Thoracic aorta (tissue), 2 donors: Measurements from ENCODE around the gene VASH1. TPM values are rescaled to one million over a fixed set of nuclear protein-coding genes. Genes with fewer than 3 reads are reported as not detected.

Experiments used
- ATAC-seq: fragments of 150-250 bp; one replicate; pipeline ENCODE4 v1.8.0; 2017; ENCODE audit warnings: low read depth; ENCODE audit not compliant: insufficient number of reproducible peaks, low FRiP score
- DNase-seq: peaks from one replicate; pipeline ENCODE4 v3.0.0-alpha.2; 2020; ENCODE audit warnings: low spot score
- H3K27ac ChIP-seq, 2 donors: fragments of 200-600 bp; sonication (generic); 1 replicate in 1 of 2; 2 replicates in 1 of 2; pipeline ENCODE4 v1.5.1; 2016; ENCODE audit warnings: mild to moderate bottlenecking in 2 of 2, moderate library complexity in 2 of 2
- H3K27me3 ChIP-seq: fragments of 200-600 bp; sonication (generic); replicated peaks from 2 replicates; pipeline ENCODE4 v1.6.0; 2016; ENCODE audit warnings: mild to moderate bottlenecking; ENCODE audit not compliant: insufficient read depth
- H3K36me3 ChIP-seq: fragments of 200-600 bp; sonication (generic); one replicate; pipeline ENCODE4 v1.5.1; 2016
- H3K4me1 ChIP-seq, 2 donors: fragments of 200-600 bp; sonication (generic); 1 replicate in 1 of 2; 2 replicates in 1 of 2; pipeline versions ENCODE4 v1.5.1 to v1.6.0; 2016; ENCODE audit warnings: low read depth in 2 of 2, mild to moderate bottlenecking in 1 of 2; ENCODE audit not compliant: control insufficient read depth in 1 of 2
- H3K4me3 ChIP-seq: fragments of 200-600 bp; sonication (generic); 2 replicates; pipeline ENCODE4 v1.5.1; 2016; ENCODE audit warnings: mild to moderate bottlenecking
- H3K9me3 ChIP-seq: fragments of 200-600 bp; sonication (generic); 2 replicates; pipeline ENCODE4 v1.5.1; 2016
- total RNA-seq, 2 donors: library from RNA; depleted of rRNA; stranded (reverse); fragments of >200 nt; gene quantifications; one replicate each; pipeline versions ENCODE4 v1.1.0 to v1.2.3, GENCODE V29; 2016
- TF ChIP-seq, protein P1 (sequence below): fragments of 200-600 bp; sonication (generic); IDR thresholded peaks from one replicate; pipeline ENCODE4 v1.5.1; 2019; ENCODE audit warnings: antibody characterized with exemption

Gene VASH1
- total RNA-seq, 2 donors from 2014 or later: 21.5 to 27.7 TPM

DNA sequence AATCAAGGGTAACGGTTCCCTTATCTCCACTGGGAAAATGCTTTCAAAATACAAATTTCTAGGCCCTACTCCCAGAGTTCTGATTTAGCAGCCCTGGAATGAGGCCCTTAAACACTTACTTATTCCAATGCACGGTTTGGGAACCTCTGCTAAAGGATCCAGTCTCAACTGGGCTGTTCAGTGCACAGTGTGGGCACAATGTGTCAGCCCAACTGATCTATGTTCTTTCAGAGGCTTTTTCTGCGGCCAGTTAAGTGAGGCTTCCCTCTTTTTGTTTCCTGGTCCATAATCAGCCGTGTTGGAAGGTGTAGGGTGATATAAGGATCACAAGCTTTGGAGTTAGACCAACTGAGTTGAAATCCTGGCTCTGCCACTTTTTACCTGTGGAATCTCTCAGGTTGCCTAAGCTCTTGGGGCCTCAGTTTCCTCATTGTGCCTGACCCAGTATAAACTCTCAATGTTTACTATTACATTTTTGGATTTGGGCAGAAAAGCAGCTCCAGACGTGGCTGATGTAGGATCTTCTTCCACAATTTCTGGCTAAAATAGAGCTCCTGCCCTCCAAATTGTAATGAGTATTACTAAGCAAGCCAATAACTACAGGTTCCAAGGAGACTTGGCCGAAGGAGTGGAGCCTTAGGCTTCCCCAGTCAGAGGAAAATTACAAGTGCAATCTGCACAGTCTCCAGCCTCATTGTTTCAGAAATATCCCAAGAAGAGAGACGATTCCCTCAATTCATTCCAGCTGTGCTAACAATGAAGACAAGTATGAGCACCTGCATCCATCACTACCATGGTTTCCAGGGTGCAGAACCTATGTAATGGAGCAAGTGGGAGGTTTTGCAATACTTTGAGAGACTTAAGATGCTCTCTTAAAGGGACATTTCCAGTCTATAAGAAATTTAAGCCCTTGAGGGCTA lies 53.7 kb downstream of the VASH1 start:
- no peak for DNase-seq
- H3K27ac ChIP-seq: no peak overlapping the region

DNA sequence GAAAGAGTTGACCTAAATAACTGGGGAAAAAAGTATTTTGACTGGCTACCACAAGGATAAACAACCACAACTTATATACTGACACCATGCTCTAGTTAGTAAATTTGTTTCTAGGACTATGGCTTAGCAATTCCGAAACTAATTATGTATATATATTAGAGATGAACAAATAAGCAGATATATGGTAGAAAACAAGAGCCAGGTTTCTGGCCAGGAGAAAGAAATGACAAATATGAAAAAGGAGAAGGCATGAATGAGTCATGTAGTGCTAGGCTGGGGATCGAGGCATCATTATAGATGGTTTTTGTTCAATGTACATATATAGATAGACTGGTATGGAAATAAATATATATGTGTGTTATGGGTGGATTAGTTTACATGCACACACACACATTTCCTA lies 59.4 kb downstream of the VASH1 start:
- TF ChIP-seq, protein P1, sequence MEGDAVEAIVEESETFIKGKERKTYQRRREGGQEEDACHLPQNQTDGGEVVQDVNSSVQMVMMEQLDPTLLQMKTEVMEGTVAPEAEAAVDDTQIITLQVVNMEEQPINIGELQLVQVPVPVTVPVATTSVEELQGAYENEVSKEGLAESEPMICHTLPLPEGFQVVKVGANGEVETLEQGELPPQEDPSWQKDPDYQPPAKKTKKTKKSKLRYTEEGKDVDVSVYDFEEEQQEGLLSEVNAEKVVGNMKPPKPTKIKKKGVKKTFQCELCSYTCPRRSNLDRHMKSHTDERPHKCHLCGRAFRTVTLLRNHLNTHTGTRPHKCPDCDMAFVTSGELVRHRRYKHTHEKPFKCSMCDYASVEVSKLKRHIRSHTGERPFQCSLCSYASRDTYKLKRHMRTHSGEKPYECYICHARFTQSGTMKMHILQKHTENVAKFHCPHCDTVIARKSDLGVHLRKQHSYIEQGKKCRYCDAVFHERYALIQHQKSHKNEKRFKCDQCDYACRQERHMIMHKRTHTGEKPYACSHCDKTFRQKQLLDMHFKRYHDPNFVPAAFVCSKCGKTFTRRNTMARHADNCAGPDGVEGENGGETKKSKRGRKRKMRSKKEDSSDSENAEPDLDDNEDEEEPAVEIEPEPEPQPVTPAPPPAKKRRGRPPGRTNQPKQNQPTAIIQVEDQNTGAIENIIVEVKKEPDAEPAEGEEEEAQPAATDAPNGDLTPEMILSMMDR: no peak
- ATAC-seq: no peak
- no peaks in the 10 kb centered on the region for H3K36me3 ChIP-seq

More for the DNA sequence above, 53.7 kb downstream of the VASH1 start:
- TF ChIP-seq, protein P1: no peak
- Histone ChIP-seq H3K4me3 (no peak overlapping the region), H3K27me3 (no peaks in the 10 kb centered on the region), H3K36me3 (no peaks in the 10 kb centered on the region), H3K9me3 (no peaks in the 10 kb centered on the region), H3K4me1 (peaks cover 12 to 19% of the 10 kb centered on the region in 2 donors)
- no peak for ATAC-seq

DNA sequence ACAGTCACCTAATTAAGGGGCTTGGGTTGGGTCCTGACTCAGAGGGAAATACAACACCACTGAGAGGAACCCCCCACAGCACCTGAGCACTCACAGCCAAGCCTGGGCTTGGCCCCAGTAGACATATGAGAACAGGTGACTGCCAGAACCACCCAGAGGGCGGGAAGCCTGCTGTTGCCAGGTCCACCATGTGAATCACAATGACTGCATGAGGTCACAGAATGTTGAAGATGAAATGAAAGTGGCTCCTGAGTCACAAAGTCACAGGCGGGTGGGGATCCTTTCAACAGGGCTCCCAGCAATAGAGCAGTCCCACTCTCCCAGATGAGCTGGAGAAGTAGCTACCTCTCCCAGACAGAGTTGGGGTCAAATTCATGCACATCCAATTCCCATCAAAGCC lies 64.9 kb downstream of the VASH1 start, which contains the start of gene LRRC74A:
TSS of gene LRRC74A (plus strand) at position 287 of the 400 bp plus-strand sequence. CDS start 290 bp downstream, outside the sequence.
- Histone ChIP-seq H3K9me3 (no peaks in the 10 kb centered on the region), H3K4me3 (no peak within 1 kb of the TSS), H3K36me3 (no peaks in the 10 kb centered on the region), H3K4me1 (peaks cover 0 to 7% of the 10 kb centered on the region in 2 donors), H3K27me3 (no peaks in the 10 kb centered on the region), H3K27ac (no peak within 1 kb of the TSS)
- DNase-seq: no peak
- TF ChIP-seq, protein P1: no peak
- no peak for ATAC-seq

More for the DNA sequence above, 59.4 kb downstream of the VASH1 start:
- Histone ChIP-seq H3K27ac (no peak overlapping the region), H3K9me3 (no peaks in the 10 kb centered on the region), H3K27me3 (no peaks in the 10 kb centered on the region), H3K4me3 (no peak overlapping the region), H3K4me1 (no peaks in the 10 kb centered on the region)
- no peak for DNase-seq

DNA sequence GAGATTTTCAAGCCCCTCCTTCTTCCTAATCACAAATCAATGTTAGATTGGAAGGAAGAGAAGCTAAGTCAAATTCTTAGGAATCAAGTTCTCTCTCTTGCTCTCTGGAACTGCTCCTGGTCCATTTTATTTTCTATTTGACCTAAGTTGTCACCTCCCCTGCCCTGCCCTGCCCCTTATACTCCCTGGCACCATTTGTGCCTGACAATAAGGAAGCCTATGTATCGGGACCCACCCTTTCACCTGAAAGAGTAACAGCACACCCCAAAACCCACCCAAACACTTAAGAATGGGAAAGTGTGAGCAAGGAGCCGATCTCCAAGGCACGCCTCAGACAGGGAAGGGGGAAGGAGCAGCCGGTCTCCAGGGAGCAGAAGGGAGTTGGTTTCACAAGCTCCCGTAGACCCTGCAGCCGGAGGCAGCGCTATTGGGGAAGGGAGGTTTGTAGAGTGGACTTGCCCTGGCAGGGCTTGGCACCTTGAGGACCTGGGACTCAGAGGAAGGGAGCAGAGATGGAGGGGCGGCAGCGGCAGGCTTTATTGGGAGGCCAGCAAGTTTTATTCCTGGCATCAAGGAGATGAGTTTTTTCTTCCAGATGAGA lies 66.5 kb downstream of the VASH1 start:
- peak overlapping the region; percentile 65 for H3K4me3 ChIP-seq
- ATAC-seq (no peak), DNase-seq (no peak)
- peak overlapping the region; percentile 43 to 47 for H3K27ac ChIP-seq
- H3K9me3 ChIP-seq: no peaks in the 10 kb centered on the region
- H3K36me3 ChIP-seq: no peaks in the 10 kb centered on the region
- H3K4me1 ChIP-seq: peaks cover 0 to 7% of the 10 kb centered on the region in 2 donors
- no peaks in the 10 kb centered on the region for H3K27me3 ChIP-seq
- TF ChIP-seq, protein P1: no peak

DNA sequence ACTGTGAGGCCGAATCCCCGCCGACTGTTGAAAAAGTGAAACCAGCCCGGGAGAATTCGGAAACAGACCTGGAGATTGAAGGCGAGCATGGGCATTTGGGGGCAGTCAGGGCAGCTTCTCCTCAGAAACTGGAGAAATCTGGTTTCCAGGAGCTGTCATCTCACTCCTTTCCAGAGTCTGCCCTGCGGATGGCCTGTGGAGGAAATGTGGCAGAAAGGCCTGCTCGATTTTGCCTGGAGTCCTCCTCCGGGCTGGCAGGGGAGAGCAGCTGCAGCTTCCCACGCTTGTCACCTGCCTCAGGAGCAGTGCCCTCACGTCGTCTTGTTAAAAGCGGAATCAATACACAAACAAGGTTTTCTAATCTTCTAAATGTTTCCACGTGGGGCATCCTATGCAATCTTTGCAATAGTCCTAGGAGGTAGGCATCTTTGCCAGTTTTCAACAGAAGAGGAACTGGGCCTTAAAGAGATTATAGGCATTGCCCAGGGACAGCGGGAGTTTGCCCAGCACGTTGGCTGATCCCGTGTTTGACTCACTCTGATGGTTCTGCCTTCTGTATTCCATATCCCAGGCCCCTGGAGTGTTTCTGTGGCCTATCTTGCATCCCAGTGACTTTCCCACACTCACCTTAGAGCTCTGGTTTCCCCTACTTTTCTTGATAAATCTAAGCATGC lies 67.2 kb downstream of the VASH1 start:
- Histone ChIP-seq H3K9me3 (no peaks in the 10 kb centered on the region), H3K27me3 (no peaks in the 10 kb centered on the region), H3K36me3 (no peaks in the 10 kb centered on the region), H3K27ac (peak overlapping the region; percentile 43 to 47), H3K4me3 (peak overlapping the region; percentile 65), H3K4me1 (peaks cover 0 to 7% of the 10 kb centered on the region in 2 donors)
- DNase-seq (no peak), ATAC-seq (no peak)
- TF ChIP-seq, protein P1: no peak
